H9 (cell line): ENCODE measurements around the gene KLHL18. TPM values are rescaled to one million over a fixed set of nuclear protein-coding genes. Genes with fewer than 3 reads are reported as not detected.

ENCODE experiments used
- DNase-seq: peaks from one replicate; pipeline ENCODE4 v3.0.0-alpha.2; 2017
- H2AFZ ChIP-seq: one replicate; pipeline ENCODE4 v1.6.1; 2013; ENCODE audit warnings: mild to moderate bottlenecking, low read length, control low read depth, moderate library complexity
- H2AK5ac ChIP-seq: 2 replicates; pipeline ENCODE4 v1.6.1; 2013; ENCODE audit warnings: low read length, control low read depth, mixed read lengths; ENCODE audit not compliant: insufficient read length
- H2BK120ac ChIP-seq: one replicate; pipeline ENCODE4 v1.6.1; 2013; ENCODE audit warnings: low read depth, mild to moderate bottlenecking, low read length, control low read depth, inconsistent platforms; ENCODE audit not compliant: poor library complexity, severe bottlenecking
- H2BK12ac ChIP-seq: 2 replicates; pipeline ENCODE4 v1.6.1; 2013; ENCODE audit warnings: low read length, control low read depth, mixed read lengths, low read depth; ENCODE audit not compliant: insufficient read length
- H2BK15ac ChIP-seq: 2 replicates; pipeline ENCODE4 v1.6.1; 2013; ENCODE audit warnings: low read depth, low read length, control low read depth
- H2BK20ac ChIP-seq: one replicate; pipeline ENCODE4 v1.6.1; 2013; ENCODE audit warnings: low read depth, mild to moderate bottlenecking, low read length, control low read depth, inconsistent platforms; ENCODE audit not compliant: poor library complexity, severe bottlenecking
- H2BK5ac ChIP-seq: 2 replicates; pipeline ENCODE4 v1.6.1; 2013; ENCODE audit warnings: low read length, control low read depth, mixed read lengths; ENCODE audit not compliant: insufficient read length
- H3K14ac ChIP-seq: 2 replicates; pipeline ENCODE4 v1.6.1; 2013; ENCODE audit warnings: low read length, control low read depth; ENCODE audit not compliant: insufficient read depth
- H3K18ac ChIP-seq: 2 replicates; pipeline ENCODE4 v1.6.1; 2013; ENCODE audit warnings: low read depth, mild to moderate bottlenecking, mixed read lengths, low read length, control low read depth; ENCODE audit not compliant: insufficient read length
- H3K23ac ChIP-seq: 2 replicates; pipeline ENCODE4 v1.6.1; 2013; ENCODE audit warnings: low read length, control low read depth, mixed read lengths, low read depth; ENCODE audit not compliant: insufficient read length
- H3K23me2 ChIP-seq: 2 replicates; pipeline ENCODE4 v1.6.1; 2013; ENCODE audit warnings: low read depth, mild to moderate bottlenecking, mixed read lengths, low read length, control low read depth; ENCODE audit not compliant: insufficient read length, poor library complexity, severe bottlenecking
- H3K27ac ChIP-seq: 2 replicates; pipeline ENCODE4 v1.5.1; 2013; ENCODE audit warnings: low read length, control low read depth, mixed read lengths, low read depth; ENCODE audit not compliant: insufficient read length
- H3K27me3 ChIP-seq: 2 replicates; pipeline ENCODE4 v1.6.1; 2013; ENCODE audit warnings: low read length, control low read depth, inconsistent platforms; ENCODE audit not compliant: insufficient read depth
- H3K4ac ChIP-seq: 2 replicates; pipeline ENCODE4 v1.6.1; 2013; ENCODE audit warnings: low read depth, mild to moderate bottlenecking, control low read depth, inconsistent platforms, low read length, moderate library complexity
- H3K4me1 ChIP-seq: 2 replicates; pipeline ENCODE4 v1.6.1; 2013; ENCODE audit warnings: low read length, control low read depth, inconsistent platforms; ENCODE audit not compliant: insufficient read depth
- H3K4me2 ChIP-seq: 2 replicates; pipeline ENCODE4 v1.6.1; 2013; ENCODE audit warnings: low read length, control low read depth, mixed read lengths; ENCODE audit not compliant: insufficient read length, insufficient read depth
- H3K56ac ChIP-seq: 2 replicates; pipeline ENCODE4 v1.6.1; 2013; ENCODE audit warnings: low read depth, mild to moderate bottlenecking, mixed read lengths, low read length, control low read depth; ENCODE audit not compliant: insufficient read length
- H3K79me1 ChIP-seq: 2 replicates; pipeline ENCODE4 v1.6.1; 2013; ENCODE audit warnings: low read depth, mild to moderate bottlenecking, moderate library complexity, low read length, control low read depth, inconsistent platforms; ENCODE audit not compliant: insufficient read depth, poor library complexity, severe bottlenecking
- H3K79me2 ChIP-seq: 2 replicates; pipeline ENCODE4 v1.6.1; 2013; ENCODE audit warnings: low read length, control low read depth, inconsistent platforms; ENCODE audit not compliant: insufficient read depth
- H3K9ac ChIP-seq: 2 replicates; pipeline ENCODE4 v1.6.1; 2013; ENCODE audit warnings: low read length, control low read depth, mixed read lengths; ENCODE audit not compliant: insufficient read length; ENCODE audit errors: extremely low read depth
- H3K9me3 ChIP-seq: one replicate; pipeline ENCODE4 v1.6.1; 2013; ENCODE audit warnings: low read depth, low read length, inconsistent platforms; ENCODE audit not compliant: control insufficient read depth
- H3T11ph ChIP-seq: one replicate; pipeline ENCODE4 v1.6.1; 2013; ENCODE audit warnings: mild to moderate bottlenecking, low read length, control low read depth, inconsistent platforms
- H4K20me1 ChIP-seq: one replicate; pipeline ENCODE4 v1.6.1; 2013; ENCODE audit not compliant: control insufficient read depth, insufficient read length, insufficient read depth
- H4K5ac ChIP-seq: 2 replicates; pipeline ENCODE4 v1.6.1; 2013; ENCODE audit warnings: low read depth, mild to moderate bottlenecking, mixed read lengths, low read length, control low read depth; ENCODE audit not compliant: insufficient read length
- H4K8ac ChIP-seq: replicated peaks from 2 replicates; pipeline ENCODE4 v1.6.1; 2013; ENCODE audit warnings: low read length, control low read depth, mixed read lengths, low read depth; ENCODE audit not compliant: insufficient read length
- H4K91ac ChIP-seq: 2 replicates; pipeline ENCODE4 v1.6.1; 2013; ENCODE audit warnings: low read depth, mild to moderate bottlenecking, moderate library complexity, mixed read lengths, low read length, control low read depth; ENCODE audit not compliant: insufficient read length
- H3K27ac Mint-ChIP-seq, 3 experiments: 2 replicates in 2 of 3; 3 replicates in 1 of 3; pipeline ENCODE4 v1.8.0; 2020 to 2021; ENCODE audit warnings: mixed read lengths in 3 of 3, mild to moderate bottlenecking in 1 of 3, moderate library complexity in 1 of 3
- H3K27me3 Mint-ChIP-seq: 2 replicates; pipeline ENCODE4 v1.8.0; 2021; ENCODE audit warnings: low read depth, mild to moderate bottlenecking, moderate library complexity, mixed read lengths
- H3K36me3 Mint-ChIP-seq, 3 experiments: 2 replicates in 2 of 3; 3 replicates in 1 of 3; pipeline ENCODE4 v1.8.0; 2020 to 2021; ENCODE audit warnings: low read depth in 3 of 3, mixed read lengths in 3 of 3; ENCODE audit not compliant: insufficient read depth in 1 of 3
- H3K4me1 Mint-ChIP-seq, 2 experiments: 2 replicates each; pipeline ENCODE4 v1.8.0; 2020; ENCODE audit warnings: mixed read lengths in 2 of 2
- H3K4me3 Mint-ChIP-seq, 2 experiments: 2 replicates in 1 of 2; 3 replicates in 1 of 2; pipeline ENCODE4 v1.8.0; 2020 to 2021; ENCODE audit warnings: mild to moderate bottlenecking in 2 of 2, mixed read lengths in 2 of 2, moderate library complexity in 1 of 2
- H3K9me3 Mint-ChIP-seq, 2 experiments: 2 replicates in 1 of 2; 3 replicates in 1 of 2; pipeline ENCODE4 v1.8.0; 2020; ENCODE audit warnings: mild to moderate bottlenecking in 2 of 2, mixed read lengths in 2 of 2, moderate library complexity in 1 of 2
- CTCF ChIP-seq: fragments of 200-600 bp; sonication (generic); conservative IDR thresholded peaks from 3 replicates; pipeline ENCODE4 v1.8.0; 2021; ENCODE audit warnings: antibody characterized with exemption, mild to moderate bottlenecking
- WGBS: extraction: QIAGEN DNeasy Blood & Tissue Kit; methylation state at CpG from one replicate; pipeline ENCODE4 v1.1.7; 2013; ENCODE audit warnings: missing lambda C conversion rate, low lambda C conversion rate, mixed read lengths; ENCODE audit not compliant: insufficient read length; ENCODE audit errors: extremely low coverage; 5-methylcytosine and 5-hydroxymethylcytosine counted together
- total RNA-seq: library from RNA; stranded (reverse); gene quantifications from 2 replicates; pipeline ENCODE4 v1.2.1, GENCODE V29; 2021

Gene KLHL18
- total RNA-seq, 1 experiment from 2014 or later = 55.3 TPM

GRCh38 chr3:47243419-47244147 lies 39.2 kb upstream of the KLHL18 start:
- TF ChIP-seq CTCF = no peak
- H3K27me3 Mint-ChIP-seq = no peaks in the 10 kb centered on the region; the same call in 1 of the 2 replicates
- H3K18ac ChIP-seq = no peak overlapping the region
- no peaks in the 10 kb centered on the region for H3K4me1 Mint-ChIP-seq
- no peaks in the 10 kb centered on the region for H3K9me3 Mint-ChIP-seq
- no peaks in the 10 kb centered on the region for H3K36me3 Mint-ChIP-seq
- WGBS = no CpG with 5 or more reads among the region's 9 CpGs
- H2AK5ac ChIP-seq = no peak overlapping the region
- no peak overlapping the region for H4K5ac ChIP-seq
- H3K23me2 ChIP-seq = no peaks in the 10 kb centered on the region
- H3K4me3 Mint-ChIP-seq = no peak overlapping the region
- no peak overlapping the region for H3K9ac ChIP-seq
- no peak overlapping the region for H3K14ac ChIP-seq
- no peak overlapping the region for H2BK5ac ChIP-seq
- no peaks in the 10 kb centered on the region for H3K9me3 ChIP-seq
- no peaks in the 10 kb centered on the region for H3K79me2 ChIP-seq
- H2BK120ac ChIP-seq = no peak overlapping the region
- H3K4ac ChIP-seq = no peak overlapping the region
- H2BK12ac ChIP-seq = no peak overlapping the region
- no peak for DNase-seq
- no peaks in the 10 kb centered on the region for H4K20me1 ChIP-seq
- no peak overlapping the region for H3T11ph ChIP-seq
- H2BK20ac ChIP-seq = no peak overlapping the region
- H3K4me1 ChIP-seq = no peaks in the 10 kb centered on the region
- no peak overlapping the region for H4K8ac ChIP-seq
- no peak overlapping the region for H3K56ac ChIP-seq
- no peaks in the 10 kb centered on the region for H3K27me3 ChIP-seq
- H2BK15ac ChIP-seq = no peak overlapping the region
- no peak overlapping the region for H3K4me2 ChIP-seq
- no peak overlapping the region for H2AFZ ChIP-seq
- no peak overlapping the region for H3K23ac ChIP-seq
- H3K27ac ChIP-seq = no peak overlapping the region
- no peaks in the 10 kb centered on the region for H3K79me1 ChIP-seq
- no peak overlapping the region for H4K91ac ChIP-seq
- no peak overlapping the region; a peak in 1 of 7 replicates for H3K27ac Mint-ChIP-seq
